Measurements from ENCODE around the gene ARHGEF1. TPM values are rescaled to one million over a fixed set of nuclear protein-coding genes. Genes with fewer than 3 reads are reported as not detected.
A peak's percentile ranks its signal among the peaks of the same experiment; 100 is the strongest.

ARHGEF1 gene
- total and polyA plus RNA-seq, 2 experiments from 2014 or later = 40.1 to 49.9 TPM

DNA sequence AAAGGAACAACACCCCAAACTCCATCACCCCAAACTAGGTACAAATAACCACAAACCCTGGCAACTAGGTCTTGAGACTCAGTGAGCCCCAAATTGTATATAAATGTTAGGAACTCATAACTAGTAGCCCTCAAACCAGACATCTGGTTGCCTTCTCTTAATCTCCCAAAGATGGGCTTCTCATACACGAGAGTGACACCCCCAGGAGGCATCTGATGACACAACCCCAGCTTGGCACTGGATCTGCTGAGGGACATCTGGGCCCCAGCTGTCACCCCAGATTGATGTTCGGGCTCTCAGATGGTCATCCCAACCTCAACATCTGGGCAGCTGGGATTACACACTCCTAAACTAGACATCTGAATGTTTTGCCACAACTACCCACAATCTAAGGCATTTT is 61.4 kb downstream of the ARHGEF1 start:
- no peak for DNase-seq (ENCODE audit: low read depth in 1 of 2, low spot score in 1 of 2)
- Histone ChIP-seq H3K9me3 (ENCODE audit: low read depth) (no peaks in the 10 kb centered on the region), H3K4me3 (no peak overlapping the region), H3K36me3 (no peaks in the 10 kb centered on the region), H3K27me3 (peaks cover 25% of the 10 kb centered on the region), H3K4me1 (ENCODE audit: low read depth) (no peaks in the 10 kb centered on the region), H3K27ac (no peak overlapping the region)
- TF ChIP-seq, protein P1, sequence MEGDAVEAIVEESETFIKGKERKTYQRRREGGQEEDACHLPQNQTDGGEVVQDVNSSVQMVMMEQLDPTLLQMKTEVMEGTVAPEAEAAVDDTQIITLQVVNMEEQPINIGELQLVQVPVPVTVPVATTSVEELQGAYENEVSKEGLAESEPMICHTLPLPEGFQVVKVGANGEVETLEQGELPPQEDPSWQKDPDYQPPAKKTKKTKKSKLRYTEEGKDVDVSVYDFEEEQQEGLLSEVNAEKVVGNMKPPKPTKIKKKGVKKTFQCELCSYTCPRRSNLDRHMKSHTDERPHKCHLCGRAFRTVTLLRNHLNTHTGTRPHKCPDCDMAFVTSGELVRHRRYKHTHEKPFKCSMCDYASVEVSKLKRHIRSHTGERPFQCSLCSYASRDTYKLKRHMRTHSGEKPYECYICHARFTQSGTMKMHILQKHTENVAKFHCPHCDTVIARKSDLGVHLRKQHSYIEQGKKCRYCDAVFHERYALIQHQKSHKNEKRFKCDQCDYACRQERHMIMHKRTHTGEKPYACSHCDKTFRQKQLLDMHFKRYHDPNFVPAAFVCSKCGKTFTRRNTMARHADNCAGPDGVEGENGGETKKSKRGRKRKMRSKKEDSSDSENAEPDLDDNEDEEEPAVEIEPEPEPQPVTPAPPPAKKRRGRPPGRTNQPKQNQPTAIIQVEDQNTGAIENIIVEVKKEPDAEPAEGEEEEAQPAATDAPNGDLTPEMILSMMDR (IDR thresholded peaks at IDR 0.05; ENCODE audit: low read depth, low read length) = no peak

DNA sequence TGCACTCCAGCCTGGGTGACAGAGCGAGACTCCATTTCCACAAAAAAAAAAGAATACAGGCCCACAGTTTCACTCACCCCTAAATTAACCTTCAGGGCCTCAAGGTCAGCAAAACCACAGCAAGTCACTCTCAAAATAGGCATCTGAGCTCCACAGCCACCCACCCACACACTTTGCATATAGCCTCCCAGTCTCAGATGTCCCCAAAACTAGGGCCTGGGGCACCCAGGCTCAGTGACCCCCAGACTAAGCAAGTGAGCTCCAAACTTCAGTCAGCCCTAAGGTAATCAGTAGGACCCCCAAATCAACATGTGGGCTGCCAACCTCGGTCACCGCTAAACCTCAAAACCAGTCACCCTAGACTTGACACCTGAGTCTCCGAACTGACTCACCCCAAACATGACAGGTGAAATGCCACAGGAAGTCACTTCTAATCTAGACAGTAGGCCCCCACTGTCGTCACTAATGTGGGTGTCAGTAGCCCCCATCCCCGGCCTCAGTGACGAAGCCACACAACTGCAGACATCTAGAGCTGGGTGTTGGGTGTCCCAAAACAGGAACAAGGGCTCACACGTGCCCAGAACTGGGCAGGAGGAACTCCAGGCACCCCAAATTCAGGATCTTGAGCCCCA is 62.3 kb downstream of the ARHGEF1 start:
- Histone ChIP-seq H3K36me3 (no peaks in the 10 kb centered on the region), H3K4me3 (no peak overlapping the region), H3K4me1 (ENCODE audit: low read depth) (no peaks in the 10 kb centered on the region), H3K27me3 (peaks cover 17% of the 10 kb centered on the region), H3K9me3 (ENCODE audit: low read depth) (no peaks in the 10 kb centered on the region), H3K27ac (no peak overlapping the region)
- TF ChIP-seq, protein P1 (IDR thresholded peaks at IDR 0.05; ENCODE audit: low read depth, low read length) = no peak
- no peak for DNase-seq (ENCODE audit: low read depth in 1 of 2, low spot score in 1 of 2)

DNA sequence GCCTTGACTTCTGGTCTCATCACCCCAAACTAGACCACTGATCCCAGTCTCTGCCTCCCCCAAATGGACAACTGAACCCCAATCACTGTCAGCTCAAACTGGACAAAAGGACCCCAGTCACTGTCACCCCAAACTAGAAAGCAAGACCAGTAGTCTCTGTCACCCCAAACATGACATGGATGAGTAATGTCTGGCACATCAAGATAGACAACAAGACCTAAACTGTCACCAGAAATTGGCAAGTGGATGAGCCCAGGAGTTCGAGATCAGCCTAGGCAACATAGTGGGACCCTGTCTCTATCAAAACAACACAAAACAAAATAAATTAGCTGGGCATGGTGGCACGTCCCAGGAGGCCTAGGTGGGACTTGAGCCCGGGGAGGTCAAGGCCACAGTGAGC is 64.1 kb downstream of the ARHGEF1 start:
- TF ChIP-seq, protein P1 (IDR thresholded peaks at IDR 0.05; ENCODE audit: low read depth, low read length) = no peak
- no peaks in the 10 kb centered on the region for H3K27me3 ChIP-seq
- no peak for DNase-seq (ENCODE audit: low read depth in 1 of 2, low spot score in 1 of 2)
- no peak overlapping the region for H3K27ac ChIP-seq
- H3K4me3 ChIP-seq = no peak overlapping the region
- no peaks in the 10 kb centered on the region for H3K4me1 ChIP-seq (ENCODE audit: low read depth)
- H3K36me3 ChIP-seq = no peaks in the 10 kb centered on the region
- H3K9me3 ChIP-seq (ENCODE audit: low read depth) = no peaks in the 10 kb centered on the region

DNA sequence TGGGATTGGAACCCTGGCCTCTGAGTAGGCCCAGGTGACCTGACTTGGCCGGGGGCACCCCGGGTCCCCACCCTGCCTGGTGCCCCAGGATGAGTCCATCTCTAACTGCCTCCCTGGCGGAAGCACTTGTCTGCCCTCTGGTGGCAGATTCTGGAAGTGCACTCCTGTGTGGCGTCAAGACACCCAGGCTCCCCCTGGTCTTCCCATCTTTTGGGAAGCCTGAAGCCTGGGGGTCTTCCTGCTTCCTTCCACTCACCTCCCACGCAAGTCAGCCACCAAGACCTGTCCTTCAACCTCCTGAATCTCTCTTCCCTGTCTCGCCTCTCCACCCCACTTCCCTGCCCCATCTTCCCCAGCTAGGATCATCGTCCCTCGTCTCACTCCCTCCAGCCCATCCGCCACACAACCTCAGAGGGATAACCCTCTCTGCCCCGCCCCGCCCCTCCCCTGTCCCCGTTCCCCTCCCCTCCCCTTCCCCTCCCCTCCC is 68.7 kb downstream of the ARHGEF1 start:
- H3K4me3 ChIP-seq = no peak overlapping the region
- TF ChIP-seq, protein P1 (IDR thresholded peaks at IDR 0.05; ENCODE audit: low read depth, low read length) = peak; percentile 98
- no peaks in the 10 kb centered on the region for H3K27me3 ChIP-seq
- no peaks in the 10 kb centered on the region for H3K9me3 ChIP-seq (ENCODE audit: low read depth)
- H3K27ac ChIP-seq = no peak overlapping the region
- DNase-seq (ENCODE audit: low read depth in 1 of 2, low spot score in 1 of 2) = peak; percentile 74
- no peaks in the 10 kb centered on the region for H3K36me3 ChIP-seq
- H3K4me1 ChIP-seq (ENCODE audit: low read depth) = no peaks in the 10 kb centered on the region

DNA sequence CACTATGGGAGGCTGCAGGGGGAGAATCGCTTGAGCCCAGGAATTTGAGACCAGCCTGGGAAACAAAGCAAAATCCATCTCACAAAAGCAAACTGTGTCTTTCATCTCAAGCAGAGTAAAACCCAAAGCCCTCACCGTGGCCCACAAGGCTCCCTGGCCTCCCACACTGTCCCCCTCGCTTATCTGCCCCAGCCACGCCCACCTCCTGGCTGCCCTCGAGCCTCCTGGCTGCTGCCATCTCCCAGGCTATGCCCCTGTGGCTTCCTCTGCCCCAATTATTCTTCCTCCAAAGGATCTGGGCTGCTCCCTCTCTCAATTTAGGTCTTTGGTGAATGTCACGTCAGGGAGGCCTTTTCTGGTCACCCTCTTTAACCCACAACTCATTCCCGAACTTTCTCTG is 72.5 kb downstream of the ARHGEF1 start:
- DNase-seq (ENCODE audit: low read depth in 1 of 2, low spot score in 1 of 2) = no peak
- TF ChIP-seq, protein P1 (IDR thresholded peaks at IDR 0.05; ENCODE audit: low read depth, low read length) = no peak
- H3K36me3 ChIP-seq = no peaks in the 10 kb centered on the region
- no peaks in the 10 kb centered on the region for H3K4me1 ChIP-seq (ENCODE audit: low read depth)
- no peaks in the 10 kb centered on the region for H3K27me3 ChIP-seq
- H3K27ac ChIP-seq = no peak overlapping the region
- H3K4me3 ChIP-seq = no peak overlapping the region
- no peaks in the 10 kb centered on the region for H3K9me3 ChIP-seq (ENCODE audit: low read depth)
